GM18870 (cell line): Measurements from ENCODE around the gene DPH7.
"Not testable (repeated sequence)": the region's sequence is repeated elsewhere in the genome, so short reads cannot be mapped to it uniquely, and the experiment has no call there.

ENCODE experiments used
- ATAC-seq: cut with Tn5 transposase; IDR thresholded peaks from one replicate; pipeline ENCODE4 v1.9.1; 2021; ENCODE audit warnings: moderate library complexity; ENCODE audit not compliant: unreplicated experiment

Gene DPH7

GRCh38 chr9:137606734-137607138 is 28.0 kb upstream of the DPH7 start:
- no peak for ATAC-seq

GRCh38 chr9:137606005-137606621 is 27.4 kb upstream of the DPH7 start:
- ATAC-seq: no peak

- ATAC-seq: no peak
Measured at GRCh38 chr9:137605121-137606004, 26.6 kb upstream of the DPH7 start, which contains the start of gene ARRDC1. Gene ARRDC1 (plus strand): TSS chr9:137605686. CDS start chr9:137605718, 32 bp downstream.

GRCh38 chr9:137604345-137605086 is 25.8 kb upstream of the DPH7 start:
- no peak for ATAC-seq

- no peak for ATAC-seq
Measured at GRCh38 chr9:137603879-137604278, 25.2 kb upstream of the DPH7 start.

- no peak for ATAC-seq
Measured at GRCh38 chr9:137602661-137603060, 23.9 kb upstream of the DPH7 start.

- no peak for ATAC-seq
Measured at GRCh38 chr9:137598943-137599342, 20.2 kb upstream of the DPH7 start.

- not testable (repeated sequence) for ATAC-seq
Measured at GRCh38 chr9:137596577-137596976, 17.9 kb upstream of the DPH7 start.

- ATAC-seq: no peak
Measured at GRCh38 chr9:137593176-137593575, 14.5 kb upstream of the DPH7 start.

GRCh38 chr9:137592767-137593166 is 14.0 kb upstream of the DPH7 start:
- ATAC-seq: no peak

GRCh38 chr9:137590469-137591383 is 12.0 kb upstream of the DPH7 start, which contains the start of gene ZMYND19:
Gene ZMYND19 (minus strand): TSS chr9:137590512. CDS start chr9:137590263, 249 bp downstream.
- peak; percentile 62 for ATAC-seq

GRCh38 chr9:137590123-137590468 is 11.4 kb upstream of the DPH7 start:
- ATAC-seq: no peak

- ATAC-seq: no peak
Measured at GRCh38 chr9:137589441-137590122, 10.9 kb upstream of the DPH7 start.

- no peak for ATAC-seq
Measured at GRCh38 chr9:137588891-137589290, 10.2 kb upstream of the DPH7 start.

- ATAC-seq: no peak
Measured at GRCh38 chr9:137588311-137588710, 9.6 kb upstream of the DPH7 start.

- ATAC-seq: no peak
Measured at GRCh38 chr9:137586854-137587253, 8.1 kb upstream of the DPH7 start.

GRCh38 chr9:137583957-137584356 is 5.2 kb upstream of the DPH7 start:
- no peak for ATAC-seq

- ATAC-seq: no peak
Measured at GRCh38 chr9:137583347-137583746, 4.6 kb upstream of the DPH7 start.

GRCh38 chr9:137582286-137582860 is 3.6 kb upstream of the DPH7 start:
- no peak for ATAC-seq
